Measurements from ENCODE around the gene CHRM2. TPM values are rescaled to one million over a fixed set of nuclear protein-coding genes. Genes with fewer than 3 reads are reported as not detected.

The CHRM2 gene
- polyA plus RNA-seq, 2 of the 4 experiments (the other 2 are of a cell fraction) = not detected

DNA sequence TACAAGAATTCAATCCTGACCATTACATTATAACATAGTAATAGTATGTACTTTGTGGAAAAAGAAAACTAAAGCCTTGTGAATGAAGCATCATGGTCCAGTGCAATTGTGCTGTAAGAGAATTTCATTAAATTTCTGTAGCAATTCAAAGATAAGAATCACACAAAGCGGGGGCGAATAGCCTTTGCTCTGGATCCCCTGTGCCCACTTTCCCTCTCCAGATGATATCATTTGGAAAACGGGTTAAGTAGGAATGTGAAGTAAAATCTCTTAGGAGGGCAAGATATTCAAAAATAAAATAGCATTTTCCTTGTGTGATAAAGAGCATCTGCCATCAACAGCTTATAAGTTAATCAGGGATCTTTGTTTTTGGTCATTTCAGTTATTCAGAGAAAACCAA is 177.1 kb downstream of the CHRM2 start (continued):
- TF ChIP-seq, protein P1, sequence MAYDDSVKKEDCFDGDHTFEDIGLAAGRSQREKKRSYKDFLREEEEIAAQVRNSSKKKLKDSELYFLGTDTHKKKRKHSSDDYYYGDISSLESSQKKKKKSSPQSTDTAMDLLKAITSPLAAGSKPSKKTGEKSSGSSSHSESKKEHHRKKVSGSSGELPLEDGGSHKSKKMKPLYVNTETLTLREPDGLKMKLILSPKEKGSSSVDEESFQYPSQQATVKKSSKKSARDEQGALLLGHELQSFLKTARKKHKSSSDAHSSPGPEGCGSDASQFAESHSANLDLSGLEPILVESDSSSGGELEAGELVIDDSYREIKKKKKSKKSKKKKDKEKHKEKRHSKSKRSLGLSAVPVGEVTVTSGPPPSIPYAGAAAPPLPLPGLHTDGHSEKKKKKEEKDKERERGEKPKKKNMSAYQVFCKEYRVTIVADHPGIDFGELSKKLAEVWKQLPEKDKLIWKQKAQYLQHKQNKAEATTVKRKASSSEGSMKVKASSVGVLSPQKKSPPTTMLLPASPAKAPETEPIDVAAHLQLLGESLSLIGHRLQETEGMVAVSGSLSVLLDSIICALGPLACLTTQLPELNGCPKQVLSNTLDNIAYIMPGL (CRISPR knock-in tag; IDR thresholded peaks at IDR 0.05; ENCODE audit: borderline replicate concordance) = no peak
- no peak for TF ChIP-seq HEYL (CRISPR knock-in tag; IDR thresholded peaks at IDR 0.05)
- TF ChIP-seq CHD4 (IDR thresholded peaks at IDR 0.05; ENCODE audit: borderline replicate concordance) = no peak
- TF ChIP-seq FOXS1 (CRISPR knock-in tag; IDR thresholded peaks at IDR 0.05) = no peak
- TF ChIP-seq, protein P2, sequence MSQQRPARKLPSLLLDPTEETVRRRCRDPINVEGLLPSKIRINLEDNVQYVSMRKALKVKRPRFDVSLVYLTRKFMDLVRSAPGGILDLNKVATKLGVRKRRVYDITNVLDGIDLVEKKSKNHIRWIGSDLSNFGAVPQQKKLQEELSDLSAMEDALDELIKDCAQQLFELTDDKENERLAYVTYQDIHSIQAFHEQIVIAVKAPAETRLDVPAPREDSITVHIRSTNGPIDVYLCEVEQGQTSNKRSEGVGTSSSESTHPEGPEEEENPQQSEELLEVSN (IDR thresholded peaks at IDR 0.05; ENCODE audit: borderline replicate concordance, low read depth) = no peak
- TF ChIP-seq, protein P3, sequence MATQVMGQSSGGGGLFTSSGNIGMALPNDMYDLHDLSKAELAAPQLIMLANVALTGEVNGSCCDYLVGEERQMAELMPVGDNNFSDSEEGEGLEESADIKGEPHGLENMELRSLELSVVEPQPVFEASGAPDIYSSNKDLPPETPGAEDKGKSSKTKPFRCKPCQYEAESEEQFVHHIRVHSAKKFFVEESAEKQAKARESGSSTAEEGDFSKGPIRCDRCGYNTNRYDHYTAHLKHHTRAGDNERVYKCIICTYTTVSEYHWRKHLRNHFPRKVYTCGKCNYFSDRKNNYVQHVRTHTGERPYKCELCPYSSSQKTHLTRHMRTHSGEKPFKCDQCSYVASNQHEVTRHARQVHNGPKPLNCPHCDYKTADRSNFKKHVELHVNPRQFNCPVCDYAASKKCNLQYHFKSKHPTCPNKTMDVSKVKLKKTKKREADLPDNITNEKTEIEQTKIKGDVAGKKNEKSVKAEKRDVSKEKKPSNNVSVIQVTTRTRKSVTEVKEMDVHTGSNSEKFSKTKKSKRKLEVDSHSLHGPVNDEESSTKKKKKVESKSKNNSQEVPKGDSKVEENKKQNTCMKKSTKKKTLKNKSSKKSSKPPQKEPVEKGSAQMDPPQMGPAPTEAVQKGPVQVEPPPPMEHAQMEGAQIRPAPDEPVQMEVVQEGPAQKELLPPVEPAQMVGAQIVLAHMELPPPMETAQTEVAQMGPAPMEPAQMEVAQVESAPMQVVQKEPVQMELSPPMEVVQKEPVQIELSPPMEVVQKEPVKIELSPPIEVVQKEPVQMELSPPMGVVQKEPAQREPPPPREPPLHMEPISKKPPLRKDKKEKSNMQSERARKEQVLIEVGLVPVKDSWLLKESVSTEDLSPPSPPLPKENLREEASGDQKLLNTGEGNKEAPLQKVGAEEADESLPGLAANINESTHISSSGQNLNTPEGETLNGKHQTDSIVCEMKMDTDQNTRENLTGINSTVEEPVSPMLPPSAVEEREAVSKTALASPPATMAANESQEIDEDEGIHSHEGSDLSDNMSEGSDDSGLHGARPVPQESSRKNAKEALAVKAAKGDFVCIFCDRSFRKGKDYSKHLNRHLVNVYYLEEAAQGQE (IDR thresholded peaks at IDR 0.05) = no peak
- TF ChIP-seq POLR2A (IDR thresholded peaks at IDR 0.05; ENCODE audit: low read length) = no peak

DNA sequence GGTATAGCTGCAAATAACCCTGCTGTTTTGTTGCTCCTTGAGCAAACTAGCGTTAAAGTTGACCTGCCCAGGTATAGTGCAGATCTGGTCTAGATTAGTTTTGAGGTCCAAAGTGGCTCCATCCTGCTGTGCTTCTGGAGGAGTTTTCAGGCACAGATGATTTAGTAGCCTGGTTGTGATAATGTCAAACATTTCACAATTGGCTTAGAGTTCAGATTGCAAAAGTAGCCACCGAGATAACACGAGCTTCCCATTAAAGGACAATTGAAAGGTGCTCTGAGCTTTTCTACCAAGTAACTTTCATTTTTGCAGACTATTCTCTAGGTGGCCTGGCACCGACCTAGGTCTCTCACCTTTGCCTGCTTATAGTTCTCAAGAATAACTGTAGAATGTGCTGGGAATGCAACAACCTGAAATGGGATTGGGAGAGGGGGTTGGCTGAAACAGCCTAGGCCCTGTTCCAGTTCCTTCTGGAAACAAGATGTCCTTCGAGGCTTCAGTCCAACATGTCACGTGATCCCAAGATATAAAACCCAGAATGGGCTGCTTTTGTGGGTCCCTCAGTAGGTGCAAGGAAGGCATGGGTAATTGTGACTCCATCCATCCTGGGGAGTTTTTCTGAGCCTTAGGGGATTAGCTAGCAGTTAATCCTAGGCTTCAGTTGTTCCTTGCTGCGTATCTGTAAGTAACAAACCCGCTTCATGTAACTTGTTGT is 201.0 kb downstream of the CHRM2 start:
- H3K4me2 ChIP-seq = no peak overlapping the region
- H3K4me3 ChIP-seq = no peak overlapping the region
- CTCF ChIA-PET = no interaction called here
- no peaks in the 10 kb centered on the region for H3K9me3 ChIP-seq
- FAIRE-seq = no peak
- no peak for DNase-seq (ENCODE audit: low read depth in 1 of 2, low spot score in 1 of 2)
- no peak for TF ChIP-seq EHF (CRISPR knock-in tag; IDR thresholded peaks at IDR 0.05)
- TF ChIP-seq EHMT2 (IDR thresholded peaks at IDR 0.05; ENCODE audit: low read depth) = no peak
- no peak for TF ChIP-seq ZSCAN20 (CRISPR knock-in tag; IDR thresholded peaks at IDR 0.05)
- no peak for TF ChIP-seq RNF2 (IDR thresholded peaks at IDR 0.05; ENCODE audit: borderline replicate concordance, low read depth)
- TF ChIP-seq HOXB13 (CRISPR knock-in tag; IDR thresholded peaks at IDR 0.05; ENCODE audit: low read depth) = no peak
- TF ChIP-seq BHLHE40 (IDR thresholded peaks at IDR 0.05; ENCODE audit: low read depth, low read length) = no peak
- TF ChIP-seq, protein P4, sequence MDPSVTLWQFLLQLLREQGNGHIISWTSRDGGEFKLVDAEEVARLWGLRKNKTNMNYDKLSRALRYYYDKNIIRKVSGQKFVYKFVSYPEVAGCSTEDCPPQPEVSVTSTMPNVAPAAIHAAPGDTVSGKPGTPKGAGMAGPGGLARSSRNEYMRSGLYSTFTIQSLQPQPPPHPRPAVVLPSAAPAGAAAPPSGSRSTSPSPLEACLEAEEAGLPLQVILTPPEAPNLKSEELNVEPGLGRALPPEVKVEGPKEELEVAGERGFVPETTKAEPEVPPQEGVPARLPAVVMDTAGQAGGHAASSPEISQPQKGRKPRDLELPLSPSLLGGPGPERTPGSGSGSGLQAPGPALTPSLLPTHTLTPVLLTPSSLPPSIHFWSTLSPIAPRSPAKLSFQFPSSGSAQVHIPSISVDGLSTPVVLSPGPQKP (IDR thresholded peaks at IDR 0.05; ENCODE audit: low read depth, low read length) = no peak
- TF ChIP-seq NPAS2 (CRISPR knock-in tag; IDR thresholded peaks at IDR 0.05; ENCODE audit: borderline replicate concordance) = no peak
- no peak for TF ChIP-seq TFCP2L1 (CRISPR knock-in tag; IDR thresholded peaks at IDR 0.05)
- TF ChIP-seq FOSL2 (IDR thresholded peaks at IDR 0.05) = no peak
- no peak for TF ChIP-seq FOSL2 (CRISPR knock-in tag; IDR thresholded peaks at IDR 0.05)
- POLR2A ChIA-PET = no interaction called here
- H3K27ac ChIP-seq = no peak overlapping the region
- 13% methylated on average over 8 of the region's 8 CpGs for WGBS (ENCODE audit: missing lambda C conversion rate)
- ATAC-seq = no peak
- H3K4me1 ChIP-seq = no peaks in the 10 kb centered on the region

Small RNA genes within 50 kb of the gene (small RNA-seq; reads per million reads assigned to genes)
- gene KRT8P51 (0 to 0.19 (median 0) reads per million in 6 experiments), gene MIR490 (0 reads per million in 6 experiments)

Measured in A549 (cell line).